Glutamatergic neuron (in vitro differentiated cells): ENCODE measurements around the gene LIMS2. TPM values are rescaled to one million over a fixed set of nuclear protein-coding genes. Genes with fewer than 3 reads are reported as not detected.

ENCODE experiments used
- DNase-seq: peaks from one replicate; pipeline ENCODE4 v3.0.0; 2022
- H3K27ac Mint-ChIP-seq: one replicate; pipeline ENCODE4 v1.8.0; 2020; ENCODE audit warnings: mild to moderate bottlenecking, mixed read lengths, inconsistent platforms; ENCODE audit not compliant: unreplicated experiment
- H3K27me3 Mint-ChIP-seq: one replicate; pipeline ENCODE4 v1.8.0; 2020; ENCODE audit warnings: mild to moderate bottlenecking, moderate library complexity, mixed read lengths, inconsistent platforms; ENCODE audit not compliant: unreplicated experiment
- H3K36me3 Mint-ChIP-seq: one replicate; pipeline ENCODE4 v1.8.0; 2020; ENCODE audit warnings: mild to moderate bottlenecking, mixed read lengths, inconsistent platforms; ENCODE audit not compliant: unreplicated experiment
- H3K4me1 Mint-ChIP-seq: one replicate; pipeline ENCODE4 v1.8.0; 2020; ENCODE audit warnings: mild to moderate bottlenecking, low read depth, mixed read lengths, inconsistent platforms; ENCODE audit not compliant: unreplicated experiment
- H3K4me3 Mint-ChIP-seq: one replicate; pipeline ENCODE4 v1.8.0; 2020; ENCODE audit warnings: mild to moderate bottlenecking, mixed read lengths, inconsistent platforms; ENCODE audit not compliant: unreplicated experiment
- H3K9me3 Mint-ChIP-seq: one replicate; pipeline ENCODE4 v1.8.0; 2020; ENCODE audit warnings: mild to moderate bottlenecking, moderate library complexity, mixed read lengths, inconsistent platforms; ENCODE audit not compliant: unreplicated experiment
- CTCF ChIP-seq: fragments of 200-600 bp; sonication (generic); IDR thresholded peaks from one replicate; pipeline ENCODE4 v1.5.0; 2021; ENCODE audit not compliant: partially characterized antibody, unreplicated experiment
- total RNA-seq: library from RNA; stranded (reverse); fragmentation: NEBNext Ultra II Directional; extraction: Animal tissue kit (Norgen Biotek cat#: 25700); gene quantifications from one replicate; pipeline ENCODE4 v1.2.1, GENCODE V29; 2021; ENCODE audit not compliant: unreplicated experiment

The LIMS2 gene
- total RNA-seq, 1 donor from 2014 or later = 0.29 TPM

DNA sequence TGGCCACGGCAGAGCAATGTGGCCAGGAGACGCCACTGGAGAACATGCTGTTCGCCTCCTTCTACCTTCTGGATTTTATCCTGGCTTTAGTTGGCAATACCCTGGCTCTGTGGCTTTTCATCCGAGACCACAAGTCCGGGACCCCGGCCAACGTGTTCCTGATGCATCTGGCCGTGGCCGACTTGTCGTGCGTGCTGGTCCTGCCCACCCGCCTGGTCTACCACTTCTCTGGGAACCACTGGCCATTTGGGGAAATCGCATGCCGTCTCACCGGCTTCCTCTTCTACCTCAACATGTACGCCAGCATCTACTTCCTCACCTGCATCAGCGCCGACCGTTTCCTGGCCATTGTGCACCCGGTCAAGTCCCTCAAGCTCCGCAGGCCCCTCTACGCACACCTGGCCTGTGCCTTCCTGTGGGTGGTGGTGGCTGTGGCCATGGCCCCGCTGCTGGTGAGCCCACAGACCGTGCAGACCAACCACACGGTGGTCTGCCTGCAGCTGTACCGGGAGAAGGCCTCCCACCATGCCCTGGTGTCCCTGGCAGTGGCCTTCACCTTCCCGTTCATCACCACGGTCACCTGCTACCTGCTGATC, 24.4 kb downstream of the LIMS2 start:
- Mint-ChIP-seq H3K4me3 (no peak overlapping the region), H3K4me1 (peaks cover 4% of the 10 kb centered on the region), H3K27ac (no peak overlapping the region), H3K9me3 (peaks cover 4% of the 10 kb centered on the region), H3K36me3 (no peaks in the 10 kb centered on the region), H3K27me3 (no peaks in the 10 kb centered on the region)
- no peak for DNase-seq
- TF ChIP-seq CTCF = no peak

DNA sequence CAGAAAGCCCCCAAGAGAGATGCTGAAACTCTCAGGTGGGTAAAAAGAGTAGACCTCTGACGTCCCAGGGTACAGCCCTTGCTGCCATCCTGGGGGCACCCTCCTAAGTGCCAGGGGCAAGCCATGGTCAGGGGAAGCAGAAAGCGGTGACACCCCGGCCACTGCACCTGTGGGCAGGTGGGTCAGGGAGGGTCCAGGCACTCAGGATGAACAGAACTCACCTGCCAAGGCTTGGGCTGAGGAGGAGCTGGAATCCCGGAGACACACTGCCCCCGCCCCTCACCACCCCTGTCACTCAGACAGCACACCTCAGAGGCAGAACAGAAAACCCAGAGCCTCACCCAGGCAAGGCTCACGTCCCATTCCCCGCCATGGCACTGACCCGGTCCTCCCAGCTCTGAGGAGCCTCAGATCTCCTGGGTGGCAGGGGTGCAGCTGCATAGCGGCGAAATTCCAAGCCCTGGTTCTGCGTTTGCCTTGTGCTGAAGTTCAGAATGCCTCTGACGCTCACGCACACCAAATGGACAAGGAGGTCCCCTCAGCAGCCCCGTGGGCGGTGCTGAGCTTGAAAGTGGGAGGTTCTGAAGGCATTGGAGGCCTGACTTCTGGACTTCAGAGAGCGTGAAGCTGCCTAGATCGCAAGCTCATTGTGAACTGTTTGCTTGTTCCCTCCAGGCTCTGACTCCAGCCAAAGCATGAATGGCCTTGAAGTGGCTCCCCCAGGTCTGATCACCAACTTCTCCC, 25.1 kb downstream of the LIMS2 start:
- no peak overlapping the region for H3K4me3 Mint-ChIP-seq
- peaks cover under 1% of the 10 kb centered on the region for H3K4me1 Mint-ChIP-seq
- peak; percentile 53 for TF ChIP-seq CTCF

DNA sequence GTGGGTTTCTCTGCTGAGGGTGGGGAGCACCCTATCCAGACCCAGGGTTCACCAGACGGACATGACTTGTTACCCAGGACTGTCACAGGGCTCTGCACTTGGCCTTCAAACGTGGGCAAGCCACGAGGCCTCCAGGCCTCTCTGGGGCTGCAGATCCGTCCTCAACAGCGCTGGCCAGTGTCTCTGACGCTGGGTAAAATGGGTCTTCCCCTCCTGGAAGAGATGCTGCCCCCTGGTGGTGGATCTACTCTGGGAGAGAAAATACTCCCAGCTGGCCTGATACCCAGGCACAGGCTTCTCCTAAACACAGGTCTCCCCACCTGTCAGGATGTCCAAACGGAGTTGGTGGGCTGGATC, 25.7 kb downstream of the LIMS2 start:
- peak; percentile 90 for TF ChIP-seq CTCF
- Mint-ChIP-seq H3K9me3 (peaks cover 2% of the 10 kb centered on the region), H3K4me1 (peaks cover 1% of the 10 kb centered on the region), H3K27ac (no peak overlapping the region), H3K27me3 (peaks cover 1% of the 10 kb centered on the region), H3K4me3 (no peak overlapping the region), H3K36me3 (no peaks in the 10 kb centered on the region)
- DNase-seq = peak; percentile 90

More for the DNA sequence above, 25.1 kb downstream of the LIMS2 start:
- no peak for DNase-seq
- no peaks in the 10 kb centered on the region for H3K36me3 Mint-ChIP-seq
- peaks cover 4% of the 10 kb centered on the region for H3K9me3 Mint-ChIP-seq
- H3K27ac Mint-ChIP-seq = no peak overlapping the region
- H3K27me3 Mint-ChIP-seq = no peaks in the 10 kb centered on the region

GRCh38 chr2:127649100-127649611, 26.2 kb downstream of the LIMS2 start:
- TF ChIP-seq CTCF = no peak
- Mint-ChIP-seq H3K27me3 (peaks cover 2% of the 10 kb centered on the region), H3K9me3 (peaks cover 2% of the 10 kb centered on the region), H3K4me1 (peaks cover 1% of the 10 kb centered on the region), H3K4me3 (no peak overlapping the region), H3K27ac (no peak overlapping the region), H3K36me3 (no peaks in the 10 kb centered on the region)
- DNase-seq = no peak

- H3K9me3 Mint-ChIP-seq = peaks cover 3% of the 10 kb centered on the region
- no peak for TF ChIP-seq CTCF
- no peak overlapping the region for H3K27ac Mint-ChIP-seq
- no peaks in the 10 kb centered on the region for H3K36me3 Mint-ChIP-seq
- H3K27me3 Mint-ChIP-seq = peaks cover 2% of the 10 kb centered on the region
- H3K4me3 Mint-ChIP-seq = no peak overlapping the region
- DNase-seq = no peak
- H3K4me1 Mint-ChIP-seq = peaks cover 4% of the 10 kb centered on the region
These were observed 27.0 kb downstream of the LIMS2 start for GRCh38 chr2:127648321-127648720.
